ENCODE measurements around the gene MARK1.

DNA sequence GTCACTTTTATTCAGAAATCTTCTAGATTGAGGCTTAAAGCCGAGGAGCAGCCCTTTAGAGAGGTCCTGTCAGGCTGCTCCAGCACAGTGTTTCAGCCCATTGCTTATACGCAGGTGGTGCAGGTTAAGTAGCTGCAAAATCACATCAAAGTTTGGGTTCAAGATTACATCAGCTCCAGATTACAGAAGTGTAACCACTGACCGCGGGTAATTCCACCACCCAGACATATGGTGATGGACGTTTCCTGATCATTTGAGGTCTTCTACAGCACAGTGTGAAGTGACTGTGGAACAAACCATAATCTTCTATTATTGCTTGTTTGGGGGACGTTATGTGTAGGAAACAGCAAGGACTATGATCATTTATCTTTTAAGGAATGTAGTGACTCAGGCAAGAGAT is 174.0 kb downstream of the MARK1 start:
- TF ChIP-seq, protein P1, sequence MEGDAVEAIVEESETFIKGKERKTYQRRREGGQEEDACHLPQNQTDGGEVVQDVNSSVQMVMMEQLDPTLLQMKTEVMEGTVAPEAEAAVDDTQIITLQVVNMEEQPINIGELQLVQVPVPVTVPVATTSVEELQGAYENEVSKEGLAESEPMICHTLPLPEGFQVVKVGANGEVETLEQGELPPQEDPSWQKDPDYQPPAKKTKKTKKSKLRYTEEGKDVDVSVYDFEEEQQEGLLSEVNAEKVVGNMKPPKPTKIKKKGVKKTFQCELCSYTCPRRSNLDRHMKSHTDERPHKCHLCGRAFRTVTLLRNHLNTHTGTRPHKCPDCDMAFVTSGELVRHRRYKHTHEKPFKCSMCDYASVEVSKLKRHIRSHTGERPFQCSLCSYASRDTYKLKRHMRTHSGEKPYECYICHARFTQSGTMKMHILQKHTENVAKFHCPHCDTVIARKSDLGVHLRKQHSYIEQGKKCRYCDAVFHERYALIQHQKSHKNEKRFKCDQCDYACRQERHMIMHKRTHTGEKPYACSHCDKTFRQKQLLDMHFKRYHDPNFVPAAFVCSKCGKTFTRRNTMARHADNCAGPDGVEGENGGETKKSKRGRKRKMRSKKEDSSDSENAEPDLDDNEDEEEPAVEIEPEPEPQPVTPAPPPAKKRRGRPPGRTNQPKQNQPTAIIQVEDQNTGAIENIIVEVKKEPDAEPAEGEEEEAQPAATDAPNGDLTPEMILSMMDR (IDR thresholded peaks at IDR 0.05) = no peak
- TF ChIP-seq CREM (CRISPR knock-in tag; IDR thresholded peaks at IDR 0.05) (no peak), KAT7 (CRISPR knock-in tag; IDR thresholded peaks at IDR 0.05; ENCODE audit: borderline replicate concordance) (no peak), NFATC4 (CRISPR knock-in tag; IDR thresholded peaks at IDR 0.05) (no peak)
- TF ChIP-seq, protein P2, sequence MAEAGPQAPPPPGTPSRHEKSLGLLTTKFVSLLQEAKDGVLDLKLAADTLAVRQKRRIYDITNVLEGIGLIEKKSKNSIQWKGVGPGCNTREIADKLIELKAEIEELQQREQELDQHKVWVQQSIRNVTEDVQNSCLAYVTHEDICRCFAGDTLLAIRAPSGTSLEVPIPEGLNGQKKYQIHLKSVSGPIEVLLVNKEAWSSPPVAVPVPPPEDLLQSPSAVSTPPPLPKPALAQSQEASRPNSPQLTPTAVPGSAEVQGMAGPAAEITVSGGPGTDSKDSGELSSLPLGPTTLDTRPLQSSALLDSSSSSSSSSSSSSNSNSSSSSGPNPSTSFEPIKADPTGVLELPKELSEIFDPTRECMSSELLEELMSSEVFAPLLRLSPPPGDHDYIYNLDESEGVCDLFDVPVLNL (CRISPR knock-in tag; IDR thresholded peaks at IDR 0.05; ENCODE audit: borderline replicate concordance, low read depth) = no peak
- TF ChIP-seq, protein P3, sequence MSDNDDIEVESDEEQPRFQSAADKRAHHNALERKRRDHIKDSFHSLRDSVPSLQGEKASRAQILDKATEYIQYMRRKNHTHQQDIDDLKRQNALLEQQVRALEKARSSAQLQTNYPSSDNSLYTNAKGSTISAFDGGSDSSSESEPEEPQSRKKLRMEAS (CRISPR knock-in tag; IDR thresholded peaks at IDR 0.05) = no peak

Measured in WTC11 (cell line).